GM12873 (cell line): Measurements from ENCODE around the gene LCNL1.

Source experiments
- TF ChIP-seq, protein P1 (sequence below): IDR thresholded peaks from 2 replicates; pipeline ENCODE4 v1.5.1; 2012; ENCODE audit warnings: low read depth, mild to moderate bottlenecking, moderate library complexity, low read length, control low read depth; ENCODE audit not compliant: insufficient read depth; ENCODE audit errors: missing control alignments

LCNL1 gene

DNA sequence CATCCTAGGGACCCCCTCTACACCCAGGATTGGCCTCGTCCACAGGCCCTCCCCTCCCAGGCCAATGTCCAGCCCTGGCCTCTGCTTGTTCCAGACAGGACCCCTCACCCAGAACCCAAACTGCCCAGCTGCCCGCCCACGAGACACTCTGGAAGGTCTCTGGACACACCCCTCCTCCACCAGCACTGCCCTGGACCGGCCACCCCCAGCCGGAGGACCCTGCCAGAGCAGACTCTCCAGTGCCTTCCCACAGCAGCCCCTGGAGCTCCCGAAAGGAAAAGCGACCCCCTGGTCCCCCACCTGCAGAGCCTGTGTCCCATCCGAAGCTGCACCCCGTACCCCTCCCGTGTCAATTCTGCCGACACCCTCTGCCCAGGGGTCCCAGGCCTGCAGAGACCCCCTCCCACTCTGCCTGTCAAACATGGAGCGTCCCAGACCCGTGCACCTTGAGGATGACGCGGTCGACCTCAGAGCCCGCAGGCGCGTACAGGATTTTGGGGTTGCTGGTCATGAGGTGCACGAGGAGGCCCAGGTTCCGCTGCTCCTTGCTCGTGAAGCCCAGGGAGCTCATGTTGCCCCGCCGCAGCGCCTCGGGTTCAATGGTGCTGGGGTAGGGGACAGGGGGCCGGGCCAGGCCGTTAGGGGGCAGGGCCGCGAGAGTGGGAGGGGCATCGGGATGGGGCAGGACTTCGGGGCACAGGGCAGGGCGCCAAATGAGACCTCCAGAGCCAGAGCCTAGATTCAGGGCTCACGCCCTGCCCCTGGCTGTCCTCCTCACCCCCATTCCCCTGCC is 37.3 kb downstream of the LCNL1 start:
- TF ChIP-seq, protein P1, sequence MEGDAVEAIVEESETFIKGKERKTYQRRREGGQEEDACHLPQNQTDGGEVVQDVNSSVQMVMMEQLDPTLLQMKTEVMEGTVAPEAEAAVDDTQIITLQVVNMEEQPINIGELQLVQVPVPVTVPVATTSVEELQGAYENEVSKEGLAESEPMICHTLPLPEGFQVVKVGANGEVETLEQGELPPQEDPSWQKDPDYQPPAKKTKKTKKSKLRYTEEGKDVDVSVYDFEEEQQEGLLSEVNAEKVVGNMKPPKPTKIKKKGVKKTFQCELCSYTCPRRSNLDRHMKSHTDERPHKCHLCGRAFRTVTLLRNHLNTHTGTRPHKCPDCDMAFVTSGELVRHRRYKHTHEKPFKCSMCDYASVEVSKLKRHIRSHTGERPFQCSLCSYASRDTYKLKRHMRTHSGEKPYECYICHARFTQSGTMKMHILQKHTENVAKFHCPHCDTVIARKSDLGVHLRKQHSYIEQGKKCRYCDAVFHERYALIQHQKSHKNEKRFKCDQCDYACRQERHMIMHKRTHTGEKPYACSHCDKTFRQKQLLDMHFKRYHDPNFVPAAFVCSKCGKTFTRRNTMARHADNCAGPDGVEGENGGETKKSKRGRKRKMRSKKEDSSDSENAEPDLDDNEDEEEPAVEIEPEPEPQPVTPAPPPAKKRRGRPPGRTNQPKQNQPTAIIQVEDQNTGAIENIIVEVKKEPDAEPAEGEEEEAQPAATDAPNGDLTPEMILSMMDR: no peak

DNA sequence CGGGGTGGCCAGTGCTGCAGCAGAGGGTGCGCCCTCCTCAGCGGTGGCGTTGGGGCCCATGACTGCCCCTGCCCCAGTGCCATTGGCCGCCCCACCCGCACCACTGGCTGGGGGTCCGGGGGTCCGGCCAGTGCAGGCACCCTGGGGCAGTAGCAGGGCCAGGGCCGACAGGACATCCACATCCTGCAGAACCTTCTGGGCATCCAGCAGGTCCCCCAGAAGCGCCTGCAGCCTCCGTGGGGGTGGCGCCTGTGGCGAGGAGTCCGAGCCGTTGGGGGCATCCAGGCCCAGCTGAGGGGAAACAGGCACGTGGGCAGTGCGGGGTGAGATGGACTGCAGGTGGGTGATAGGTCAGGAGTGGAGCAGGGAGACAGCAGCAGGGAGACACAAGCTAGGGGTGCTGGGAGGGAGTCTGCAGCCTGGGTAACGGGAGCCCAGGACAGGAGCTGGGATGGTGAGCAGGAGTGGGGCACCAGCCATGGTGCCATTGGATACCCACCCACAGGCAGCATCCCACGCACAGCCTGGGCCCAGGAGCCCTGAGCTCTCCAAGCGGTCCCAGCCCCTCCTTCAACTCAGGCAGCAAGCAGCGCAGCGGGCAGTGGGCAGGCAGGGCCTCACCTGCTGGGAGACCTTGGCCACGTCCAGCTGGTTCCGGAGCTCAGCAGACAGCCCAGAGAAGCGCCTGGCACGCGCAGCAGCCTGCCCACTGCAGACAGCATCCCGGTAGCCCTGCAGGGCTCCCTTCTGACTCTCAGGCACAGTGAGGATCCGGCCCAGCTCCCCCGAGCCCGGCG is 38.2 kb downstream of the LCNL1 start:
- TF ChIP-seq, protein P1: no peak

DNA sequence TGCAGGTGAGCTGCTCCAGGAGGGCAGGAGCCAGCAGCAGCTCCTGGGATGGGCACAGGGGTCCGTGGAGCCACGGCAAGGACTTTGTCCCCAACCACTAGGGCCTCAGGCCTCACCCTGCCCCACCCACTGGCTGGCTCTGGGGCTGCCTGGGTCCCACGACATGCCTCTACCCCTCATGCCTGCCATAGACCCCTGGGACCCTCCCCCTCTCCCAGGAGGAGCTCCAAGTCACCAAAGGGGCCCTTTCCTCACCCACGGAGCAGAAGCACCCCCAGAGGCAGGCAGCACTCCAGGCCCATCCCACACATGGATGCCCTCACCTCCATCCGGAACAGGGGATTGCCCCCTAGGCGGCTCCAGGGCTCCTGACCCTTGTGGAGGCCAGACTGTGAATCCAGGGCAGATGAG is 38.8 kb downstream of the LCNL1 start:
- TF ChIP-seq, protein P1: no peak

DNA sequence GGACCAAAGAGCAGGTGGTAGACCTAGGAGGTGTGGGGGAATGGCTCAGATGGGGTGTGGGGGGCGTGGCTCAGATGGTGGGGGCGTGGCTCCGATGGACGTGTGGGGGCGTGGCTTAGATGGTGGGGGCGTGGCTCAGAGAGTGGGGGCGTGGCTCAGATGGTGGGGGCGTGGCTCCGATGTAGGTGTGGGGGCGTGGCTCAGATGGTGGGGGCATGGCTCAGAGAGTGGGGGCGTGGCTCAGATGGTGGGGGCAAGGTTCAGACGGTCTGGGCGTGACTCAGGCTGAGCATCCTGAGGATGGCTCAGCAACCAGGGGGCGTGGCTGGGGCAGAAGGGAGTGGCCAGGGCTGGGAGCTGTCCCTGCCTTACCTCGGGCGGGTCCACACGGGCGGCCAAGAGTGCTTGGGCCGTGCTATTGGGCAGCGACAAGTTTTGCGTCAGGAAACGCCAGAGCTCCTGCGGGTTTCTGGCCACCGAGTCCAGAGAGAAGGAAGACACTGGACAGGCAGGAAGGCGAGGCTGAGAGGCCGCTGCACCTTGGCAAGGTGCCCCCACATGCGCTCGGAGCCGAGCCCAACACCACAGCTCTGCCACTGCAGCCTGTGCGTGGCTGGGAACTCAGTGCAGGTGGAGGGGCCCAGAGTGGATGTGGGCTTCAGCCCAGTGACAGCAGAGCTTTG is 39.3 kb downstream of the LCNL1 start:
- TF ChIP-seq, protein P1: no peak

DNA sequence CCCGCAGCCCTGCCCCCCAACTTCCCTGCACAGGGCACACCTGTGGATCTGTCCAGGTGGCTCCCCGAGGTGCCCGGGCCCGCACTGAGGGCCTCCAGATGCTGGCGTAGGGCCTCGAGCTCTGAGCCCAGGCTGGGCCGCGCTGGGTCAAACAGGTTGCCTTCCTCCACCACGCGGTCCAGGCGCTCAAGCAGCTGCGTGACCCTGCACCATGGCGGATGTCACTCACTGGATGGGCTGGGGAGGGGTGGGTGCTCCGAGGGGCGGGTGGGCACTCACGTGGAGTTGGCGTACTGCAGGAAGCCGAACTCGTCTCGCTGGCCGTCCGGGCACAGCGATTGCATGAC is 39.8 kb downstream of the LCNL1 start:
- TF ChIP-seq, protein P1: no peak

DNA sequence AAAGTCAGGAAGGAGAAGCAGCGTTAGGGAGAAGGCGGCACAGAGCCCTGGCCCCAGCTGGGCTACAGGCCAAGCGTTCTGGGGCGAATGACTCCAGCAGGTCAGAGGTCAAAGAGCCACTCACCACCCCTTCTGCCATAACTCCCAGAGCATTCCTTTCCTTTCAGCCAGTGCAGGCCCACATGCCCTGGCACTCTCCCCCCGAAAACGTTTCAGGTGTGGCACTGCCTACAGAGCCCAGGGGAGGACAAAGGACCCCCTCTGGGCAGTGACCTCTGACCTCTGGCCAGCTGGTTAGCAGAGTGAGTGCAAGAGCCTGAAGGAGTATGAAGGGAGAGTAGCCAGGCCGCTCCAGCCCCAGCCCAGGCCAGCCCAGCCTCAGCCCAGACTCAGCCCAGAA is 40.4 kb downstream of the LCNL1 start:
- TF ChIP-seq, protein P1: no peak

DNA sequence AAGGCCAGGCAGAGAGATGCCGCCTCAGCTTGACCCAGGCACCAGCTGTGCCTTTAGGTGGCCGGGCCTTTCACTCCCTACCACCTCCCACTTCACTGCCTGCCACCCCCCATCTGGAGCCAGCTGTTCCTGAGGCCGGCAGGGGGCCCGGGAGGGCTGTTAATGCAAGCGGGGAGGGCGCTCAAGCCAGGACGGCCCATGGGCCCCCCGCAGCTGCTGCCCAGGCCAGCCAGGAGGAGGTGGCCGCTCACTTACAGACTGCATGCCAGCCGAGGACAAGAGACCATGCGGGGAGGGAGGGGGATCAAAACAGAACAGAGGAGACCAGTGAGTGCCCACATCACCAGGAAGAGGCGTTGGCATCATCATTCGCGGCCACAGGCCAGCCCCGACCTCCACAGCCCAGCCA is 40.8 kb downstream of the LCNL1 start:
- TF ChIP-seq, protein P1: no peak
